Omental fat pad (tissue), 4 donors: ENCODE results near the gene ST6GALNAC6. TPM values are rescaled to one million over a fixed set of nuclear protein-coding genes. Genes with fewer than 3 reads are reported as not detected.

ENCODE experiments used
- ATAC-seq: fragments of 150-250 bp; one replicate; pipeline ENCODE4 v1.9.1; 2016; ENCODE audit warnings: mild to moderate bottlenecking, moderate library complexity; ENCODE audit not compliant: low FRiP score
- DNase-seq: peaks from one replicate; pipeline ENCODE4 v3.0.0-alpha.2; 2019; ENCODE audit warnings: low spot score
- total RNA-seq, 4 donors: library from RNA; depleted of rRNA; stranded (reverse); fragments of >200 nt; gene quantifications; one replicate each; pipeline ENCODE4 v1.1.0, GENCODE V29; 2016
- TF ChIP-seq, protein P1 (sequence below), 3 donors: fragments of 450-650 bp; IDR thresholded peaks; one replicate each; pipeline ENCODE4 v1.5.1; 2016 to 2017; ENCODE audit warnings: antibody characterized with exemption in 3 of 3, mild to moderate bottlenecking in 3 of 3, moderate library complexity in 2 of 3

ST6GALNAC6 gene
- total RNA-seq, 4 donors from 2014 or later, result 138 to 213 (median 155) TPM

DNA sequence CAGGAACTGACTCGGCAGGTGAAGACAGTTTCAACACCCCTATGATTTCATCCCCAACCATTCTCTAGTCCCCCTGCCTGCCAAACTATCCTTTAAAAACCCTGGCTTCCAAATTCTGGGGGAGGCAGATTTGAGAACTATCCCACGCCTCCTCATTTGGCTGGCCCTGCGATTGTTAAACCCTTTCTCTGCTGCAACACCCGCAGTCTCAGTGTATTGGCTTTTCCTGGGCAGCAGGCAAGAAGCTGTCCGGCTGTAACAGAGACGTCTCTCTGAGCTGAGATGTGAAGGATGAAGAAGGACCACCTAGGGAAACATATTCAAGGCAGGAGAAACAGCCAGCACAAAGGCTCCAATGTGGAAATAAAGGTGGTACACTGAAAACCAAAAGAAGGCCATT is 6.6 kb downstream of the ST6GALNAC6 start:
- no peak for ATAC-seq
- DNase-seq, result no peak
- TF ChIP-seq, protein P1, sequence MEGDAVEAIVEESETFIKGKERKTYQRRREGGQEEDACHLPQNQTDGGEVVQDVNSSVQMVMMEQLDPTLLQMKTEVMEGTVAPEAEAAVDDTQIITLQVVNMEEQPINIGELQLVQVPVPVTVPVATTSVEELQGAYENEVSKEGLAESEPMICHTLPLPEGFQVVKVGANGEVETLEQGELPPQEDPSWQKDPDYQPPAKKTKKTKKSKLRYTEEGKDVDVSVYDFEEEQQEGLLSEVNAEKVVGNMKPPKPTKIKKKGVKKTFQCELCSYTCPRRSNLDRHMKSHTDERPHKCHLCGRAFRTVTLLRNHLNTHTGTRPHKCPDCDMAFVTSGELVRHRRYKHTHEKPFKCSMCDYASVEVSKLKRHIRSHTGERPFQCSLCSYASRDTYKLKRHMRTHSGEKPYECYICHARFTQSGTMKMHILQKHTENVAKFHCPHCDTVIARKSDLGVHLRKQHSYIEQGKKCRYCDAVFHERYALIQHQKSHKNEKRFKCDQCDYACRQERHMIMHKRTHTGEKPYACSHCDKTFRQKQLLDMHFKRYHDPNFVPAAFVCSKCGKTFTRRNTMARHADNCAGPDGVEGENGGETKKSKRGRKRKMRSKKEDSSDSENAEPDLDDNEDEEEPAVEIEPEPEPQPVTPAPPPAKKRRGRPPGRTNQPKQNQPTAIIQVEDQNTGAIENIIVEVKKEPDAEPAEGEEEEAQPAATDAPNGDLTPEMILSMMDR (IDR thresholded peaks at IDR 0.05), result no peak

DNA sequence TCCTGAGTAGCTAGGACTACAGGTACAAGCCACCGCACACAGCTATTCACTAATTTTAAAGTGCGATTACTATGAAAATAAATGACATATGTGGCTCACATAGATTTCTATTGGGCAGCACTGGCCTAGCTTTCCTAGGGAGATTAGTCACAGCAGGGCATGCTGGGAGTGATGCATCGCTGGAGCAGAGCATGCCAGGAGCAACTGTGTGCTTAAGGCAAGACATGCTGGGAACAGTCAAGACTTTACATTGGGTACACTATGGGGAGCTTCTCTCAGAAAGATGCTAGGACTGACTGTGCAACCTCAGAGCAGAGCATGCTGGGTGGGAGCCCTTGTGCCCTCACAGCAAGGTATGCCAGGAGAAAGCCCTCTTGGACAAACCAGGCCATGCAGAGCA is 9.3 kb downstream of the ST6GALNAC6 start:
- ATAC-seq (no peak), DNase-seq (no peak)
- TF ChIP-seq, protein P1 (IDR thresholded peaks at IDR 0.05), result no peak

DNA sequence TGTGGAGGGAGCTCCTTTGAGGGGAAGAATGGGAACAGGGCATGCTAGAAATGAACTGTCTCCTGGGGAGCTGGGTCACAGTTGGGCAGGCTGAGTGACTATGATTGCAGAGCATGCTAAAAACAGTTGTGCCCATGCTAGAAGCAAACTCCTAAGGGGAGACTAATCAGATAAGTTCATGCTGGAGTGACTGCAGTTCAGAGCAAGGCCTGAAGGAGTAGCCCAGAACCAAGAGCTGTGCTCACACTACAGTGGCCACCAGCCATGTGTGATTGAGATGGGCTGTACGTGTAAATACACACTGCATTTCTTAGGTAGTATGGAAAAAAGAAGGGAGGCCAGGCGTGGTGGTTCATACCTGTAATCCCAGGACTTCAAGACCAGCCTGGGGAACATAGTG is 11.6 kb downstream of the ST6GALNAC6 start:
- TF ChIP-seq, protein P1 (IDR thresholded peaks at IDR 0.05), result no peak
- no peak for ATAC-seq
- no peak for DNase-seq

DNA sequence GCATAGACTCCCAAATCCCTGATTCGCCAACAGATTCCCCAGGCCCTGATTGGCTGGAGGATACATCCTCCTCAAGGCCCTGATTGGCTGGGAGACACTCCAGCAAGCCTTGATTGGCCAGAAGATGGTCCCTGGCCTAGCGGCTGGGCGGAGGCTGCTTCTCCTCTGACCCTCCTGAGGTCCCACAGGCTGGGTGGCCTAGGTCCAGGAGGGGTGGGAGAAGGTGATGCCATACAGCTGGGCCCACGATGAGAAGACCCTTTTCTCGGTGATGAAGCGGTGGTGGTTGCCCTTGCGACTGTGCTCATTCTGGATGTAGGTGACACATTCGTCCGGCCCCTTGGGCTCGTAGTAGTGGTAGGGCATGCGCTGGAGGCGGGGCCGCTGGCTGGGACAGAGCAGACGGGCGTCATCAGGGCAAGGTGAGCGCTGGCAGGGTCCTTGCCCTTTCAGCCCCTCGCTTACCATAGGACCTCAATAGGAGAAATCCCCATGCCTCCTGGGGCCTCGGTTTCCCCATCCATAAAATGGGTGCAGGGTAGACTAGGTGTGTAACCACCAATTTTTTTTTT is 12.9 kb downstream of the ST6GALNAC6 start:
- no peak for DNase-seq
- TF ChIP-seq, protein P1 (IDR thresholded peaks at IDR 0.05), result no peak
- ATAC-seq, result no peak

DNA sequence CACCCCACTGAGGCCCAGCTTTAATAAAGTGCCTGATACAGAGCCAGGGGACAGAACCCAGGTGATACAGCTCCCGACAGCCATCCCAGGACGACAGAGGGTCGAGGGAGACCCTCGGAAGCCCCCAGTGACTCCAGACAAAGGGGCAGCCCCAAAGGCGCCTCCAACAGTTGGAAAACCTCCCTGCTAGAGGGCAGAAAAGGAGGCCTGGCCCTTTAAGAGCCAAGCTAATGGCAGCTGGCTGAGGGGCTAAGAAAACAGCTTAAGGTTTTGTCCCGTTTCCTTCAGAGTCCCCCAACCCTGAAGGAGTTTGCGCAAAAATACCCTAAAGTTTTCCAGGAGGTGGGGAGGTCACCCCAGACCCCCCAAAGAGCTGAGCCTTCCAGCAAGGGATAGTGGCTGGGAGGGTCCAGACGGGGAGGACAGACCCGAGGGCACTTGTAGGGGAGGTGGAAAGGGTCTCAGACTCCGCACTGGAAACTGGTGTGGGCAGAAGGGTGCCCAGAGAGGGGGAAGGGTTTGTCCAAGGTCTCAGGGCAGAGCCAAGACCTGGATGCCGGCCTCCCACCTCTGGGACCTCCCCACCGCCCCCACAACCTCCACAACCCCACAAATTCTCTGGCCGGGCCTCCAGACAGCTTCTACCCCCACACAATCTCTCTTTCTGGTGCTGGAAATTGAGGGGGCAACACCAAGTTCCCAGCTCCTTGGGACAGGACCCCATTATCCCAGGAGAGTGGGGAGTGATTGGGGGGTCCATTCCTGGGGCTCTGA is 13.7 kb downstream of the ST6GALNAC6 start:
- ATAC-seq (no peak), DNase-seq (no peak)
- TF ChIP-seq, protein P1 (IDR thresholded peaks at IDR 0.05), result no peak

DNA sequence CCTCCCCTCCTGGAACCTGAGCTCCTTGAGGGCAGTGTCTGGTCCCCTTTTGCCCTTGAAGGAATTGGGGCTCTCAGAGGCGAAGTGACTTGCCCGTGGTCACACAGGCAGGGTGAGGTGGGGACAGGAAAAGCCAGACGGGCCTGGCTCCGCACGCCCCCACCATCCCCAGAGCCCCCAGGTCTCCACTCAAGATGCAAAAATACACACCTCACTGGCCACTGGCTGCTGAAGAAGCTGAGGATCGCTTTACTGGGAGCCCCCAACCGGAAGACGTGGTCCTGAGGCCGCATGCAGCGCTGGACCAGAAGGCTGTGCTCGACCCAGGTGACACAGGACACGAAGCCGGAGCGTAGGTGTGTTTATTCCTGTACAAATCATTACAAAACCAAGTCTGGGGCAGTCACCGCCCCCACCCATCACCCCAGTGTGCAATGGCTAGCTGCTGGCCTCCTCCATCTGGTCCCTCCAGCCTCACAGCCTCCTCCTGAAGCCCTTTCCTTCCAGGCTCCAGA is 14.4 kb downstream of the ST6GALNAC6 start:
- no peak for ATAC-seq
- TF ChIP-seq, protein P1 (IDR thresholded peaks at IDR 0.05), result no peak

More for the DNA sequence above, 14.4 kb downstream of the ST6GALNAC6 start:
- no peak for DNase-seq
